Measurements from ENCODE around the gene VARS2. TPM values are rescaled to one million over a fixed set of nuclear protein-coding genes. Genes with fewer than 3 reads are reported as not detected.
"Not testable (repeated sequence)": the region's sequence is repeated elsewhere in the genome, so short reads cannot be mapped to it uniquely, and the experiment has no call there.

VARS2 gene
- total RNA-seq, 2 experiments from 2014 or later: 33.6 to 37.0 TPM

DNA sequence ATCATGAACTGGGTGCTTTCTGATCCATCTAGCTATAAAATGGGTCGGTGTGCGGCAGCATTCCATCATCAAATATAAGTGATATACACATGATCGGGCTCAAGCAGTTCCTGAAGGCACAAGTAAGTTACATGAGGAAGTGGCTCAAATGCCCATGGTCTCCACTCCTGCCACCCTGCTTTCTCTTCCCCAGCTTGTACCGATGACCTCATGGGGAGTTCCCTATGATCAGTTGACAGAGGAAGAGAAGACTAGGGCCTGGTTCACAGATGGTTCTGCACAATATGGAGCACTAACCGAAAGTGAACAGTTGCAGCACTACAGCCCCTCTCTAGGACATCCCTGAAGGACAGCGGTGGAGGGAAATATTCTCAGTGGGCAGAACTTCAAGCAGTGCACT is 55.1 kb downstream of the VARS2 start:
- H3K27ac Mint-ChIP-seq; H3K36me3 Mint-ChIP-seq (ENCODE audit: low read depth); POLR2A ChIA-PET; H3K4me3 Mint-ChIP-seq; H3K9me3 Mint-ChIP-seq; DNase-seq: not testable (repeated sequence)
- Mint-ChIP-seq H3K27me3 (peaks cover 39% of the 10 kb centered on the region), H3K4me1 (peaks cover 16% of the 10 kb centered on the region)
- CTCF ChIA-PET: interaction anchor here (0.6 kb wide), 2 partner anchors 111 to 224 kb away, joined by 3 read pairs; no protein-coding TSS in a partner anchor

DNA sequence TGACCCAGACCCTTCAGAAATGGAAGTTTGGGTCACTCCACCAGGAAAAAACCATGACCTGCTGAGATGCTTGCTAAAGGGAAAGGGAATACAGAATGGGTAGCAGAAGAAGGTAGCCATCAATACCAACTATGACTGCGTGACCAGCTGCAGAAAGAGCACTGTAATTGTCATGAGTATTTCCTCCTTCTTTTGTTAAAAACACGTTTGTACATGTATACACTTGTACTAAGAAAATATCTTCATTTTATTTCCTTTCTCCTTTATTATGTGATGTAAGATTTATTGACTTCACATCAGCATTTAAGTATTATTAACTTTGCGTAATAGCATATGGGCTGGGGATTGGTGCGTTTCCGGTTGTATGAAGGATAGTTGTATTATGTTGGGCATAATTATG is 56.9 kb downstream of the VARS2 start:
- no peak for DNase-seq
- no peaks in the 10 kb centered on the region for H3K36me3 Mint-ChIP-seq (ENCODE audit: low read depth)
- H3K27ac Mint-ChIP-seq: no peak overlapping the region
- ChIA-PET CTCF (no interaction called here), POLR2A (no interaction called here)
- H3K9me3 Mint-ChIP-seq: no peaks in the 10 kb centered on the region
- peaks cover 2% of the 10 kb centered on the region for H3K4me1 Mint-ChIP-seq
- H3K4me3 Mint-ChIP-seq: no peak overlapping the region
- peaks cover 35% of the 10 kb centered on the region for H3K27me3 Mint-ChIP-seq

DNA sequence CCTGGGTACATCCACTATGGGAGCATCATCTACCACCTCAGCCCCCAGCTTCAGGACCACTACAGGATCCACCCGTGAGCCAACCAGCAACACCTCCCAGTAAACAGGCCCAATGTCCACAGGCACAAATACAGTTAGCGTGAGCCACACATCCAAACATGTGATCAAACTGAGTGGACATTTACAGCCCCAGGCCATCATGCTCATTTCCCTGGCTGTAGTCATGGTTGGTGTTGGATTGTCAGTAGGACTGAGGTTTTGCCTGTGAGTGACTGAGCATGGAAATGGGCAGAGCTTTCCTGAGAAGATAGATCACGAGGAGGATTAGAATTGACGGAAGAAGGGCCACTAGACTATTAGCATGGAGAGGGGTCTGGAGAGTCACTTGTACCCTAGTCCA is 58.8 kb downstream of the VARS2 start:
- no peaks in the 10 kb centered on the region for H3K36me3 Mint-ChIP-seq (ENCODE audit: low read depth)
- H3K4me3 Mint-ChIP-seq: no peak overlapping the region
- no peak overlapping the region for H3K27ac Mint-ChIP-seq
- ChIA-PET CTCF (no interaction called here), POLR2A (no interaction called here)
- peaks cover 31% of the 10 kb centered on the region for H3K27me3 Mint-ChIP-seq
- no peaks in the 10 kb centered on the region for H3K4me1 Mint-ChIP-seq
- no peaks in the 10 kb centered on the region for H3K9me3 Mint-ChIP-seq
- no peak for DNase-seq

DNA sequence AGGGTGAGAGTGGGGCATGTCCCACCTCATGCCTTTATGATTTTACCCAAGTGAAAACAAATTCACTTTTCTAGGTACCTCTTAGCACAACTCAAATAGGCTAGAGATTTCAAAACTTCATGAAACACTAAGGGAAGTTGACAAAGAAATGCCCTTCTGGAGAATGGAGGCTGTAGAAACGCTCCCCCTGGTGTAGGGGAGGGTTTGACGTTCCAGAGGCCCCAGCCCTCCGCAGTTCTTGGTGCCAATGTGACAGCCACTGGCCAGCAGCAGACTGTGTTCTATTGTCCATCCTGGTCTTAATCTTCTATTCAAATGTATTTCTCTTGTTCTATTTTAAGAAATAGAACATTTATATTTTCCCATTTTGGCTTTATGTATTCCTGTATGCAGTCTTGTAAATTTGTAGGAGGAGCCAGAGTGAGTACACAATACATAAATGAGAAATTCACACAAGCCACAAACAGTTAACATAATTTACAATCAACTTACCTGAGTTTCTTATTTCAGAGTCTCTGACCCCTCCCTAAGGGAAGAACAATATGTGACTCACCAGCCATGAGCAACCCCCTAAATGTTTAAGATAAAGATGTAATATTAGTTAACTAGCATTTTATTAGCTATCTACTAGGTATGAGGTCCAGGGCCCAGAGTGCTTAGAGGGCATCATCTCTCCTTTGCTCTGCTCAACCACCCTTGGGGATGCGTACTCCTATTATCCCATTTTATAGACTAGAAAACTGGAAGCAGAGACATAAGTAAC is 60.6 kb downstream of the VARS2 start:
- ChIA-PET POLR2A (no interaction called here), CTCF (no interaction called here)
- H3K36me3 Mint-ChIP-seq (ENCODE audit: low read depth): no peaks in the 10 kb centered on the region
- H3K27me3 Mint-ChIP-seq: peaks cover 39% of the 10 kb centered on the region
- H3K4me1 Mint-ChIP-seq: no peaks in the 10 kb centered on the region
- no peaks in the 10 kb centered on the region for H3K9me3 Mint-ChIP-seq
- no peak overlapping the region for H3K27ac Mint-ChIP-seq
- H3K4me3 Mint-ChIP-seq: no peak overlapping the region
- DNase-seq: no peak

Other genes starting within 250 kb of the VARS2 start
- 10 to 100 TPM; 35.6 to 37.6 TPM for gene DHX16, start 241.2 kb upstream of the VARS2 start, total RNA-seq
- 100 to 1,000 TPM; 269 to 283 TPM for gene PPP1R18, start 227.6 kb upstream of the VARS2 start, total RNA-seq
- 10 to 100 TPM; 40.5 to 41.1 TPM for gene NRM, start 223.3 kb upstream of the VARS2 start, total RNA-seq
- gene MDC1, start 197.0 kb upstream of the VARS2 start, total RNA-seq: 10 to 100 TPM; 49.7 to 54.6 TPM
- 1,000 to 10,000 TPM; 1,162 to 1,172 TPM for gene TUBB, start 193.9 kb upstream of the VARS2 start, total RNA-seq
- gene FLOT1, start 171.6 kb upstream of the VARS2 start, total RNA-seq: 100 to 1,000 TPM; 125 to 131 TPM
- gene IER3, start 169.7 kb upstream of the VARS2 start, total RNA-seq: 10 to 100 TPM; 11.2 to 13.1 TPM
- gene DDR1, start 29.7 kb upstream of the VARS2 start, total RNA-seq: 1 to 10 TPM; 1.8 to 3.2 TPM
- 10 to 100 TPM; 25.6 to 26.4 TPM for gene GTF2H4, start 6.0 kb upstream of the VARS2 start, total RNA-seq
- gene SFTA2, start 17.9 kb downstream of the VARS2 start, total RNA-seq: not detected
- not detected for gene MUCL3, start 26.7 kb downstream of the VARS2 start, total RNA-seq
- not detected for gene MUC21, start 69.5 kb downstream of the VARS2 start, total RNA-seq
- not detected for gene MUC22, start 96.2 kb downstream of the VARS2 start, total RNA-seq
- gene C6orf15, start 198.3 kb downstream of the VARS2 start, total RNA-seq: not detected
- gene PSORS1C1, start 200.6 kb downstream of the VARS2 start, total RNA-seq: not detected
- not detected for gene CDSN, start 206.2 kb downstream of the VARS2 start, total RNA-seq
- gene PSORS1C2, start 224.8 kb downstream of the VARS2 start, total RNA-seq: not detected
- gene CCHCR1, start 243.6 kb downstream of the VARS2 start, total RNA-seq: 10 to 100 TPM; 36.1 to 36.7 TPM
- gene TCF19, start 244.4 kb downstream of the VARS2 start, total RNA-seq: 10 to 100 TPM; 78.9 to 80.7 TPM